ENCODE data around the gene EIF5A.

EIF5A gene

DNA sequence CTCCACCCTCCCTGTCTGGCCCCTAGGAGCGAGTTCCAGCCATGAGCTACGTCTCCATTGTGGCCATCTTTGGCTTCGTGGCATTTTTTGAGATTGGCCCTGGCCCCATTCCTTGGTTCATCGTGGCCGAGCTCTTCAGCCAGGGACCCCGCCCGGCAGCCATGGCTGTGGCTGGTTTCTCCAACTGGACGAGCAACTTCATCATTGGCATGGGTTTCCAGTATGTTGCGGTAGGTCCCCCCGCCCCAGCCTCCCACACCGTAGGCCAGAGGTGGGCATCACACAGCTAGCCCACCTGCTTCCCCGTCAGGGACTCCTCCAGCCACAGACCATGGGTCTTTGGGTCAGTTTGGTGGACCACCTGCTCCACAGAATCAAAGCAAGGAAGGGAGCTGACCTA, 21.7 kb upstream of the EIF5A start:
- no peak for FAIRE-seq

DNA sequence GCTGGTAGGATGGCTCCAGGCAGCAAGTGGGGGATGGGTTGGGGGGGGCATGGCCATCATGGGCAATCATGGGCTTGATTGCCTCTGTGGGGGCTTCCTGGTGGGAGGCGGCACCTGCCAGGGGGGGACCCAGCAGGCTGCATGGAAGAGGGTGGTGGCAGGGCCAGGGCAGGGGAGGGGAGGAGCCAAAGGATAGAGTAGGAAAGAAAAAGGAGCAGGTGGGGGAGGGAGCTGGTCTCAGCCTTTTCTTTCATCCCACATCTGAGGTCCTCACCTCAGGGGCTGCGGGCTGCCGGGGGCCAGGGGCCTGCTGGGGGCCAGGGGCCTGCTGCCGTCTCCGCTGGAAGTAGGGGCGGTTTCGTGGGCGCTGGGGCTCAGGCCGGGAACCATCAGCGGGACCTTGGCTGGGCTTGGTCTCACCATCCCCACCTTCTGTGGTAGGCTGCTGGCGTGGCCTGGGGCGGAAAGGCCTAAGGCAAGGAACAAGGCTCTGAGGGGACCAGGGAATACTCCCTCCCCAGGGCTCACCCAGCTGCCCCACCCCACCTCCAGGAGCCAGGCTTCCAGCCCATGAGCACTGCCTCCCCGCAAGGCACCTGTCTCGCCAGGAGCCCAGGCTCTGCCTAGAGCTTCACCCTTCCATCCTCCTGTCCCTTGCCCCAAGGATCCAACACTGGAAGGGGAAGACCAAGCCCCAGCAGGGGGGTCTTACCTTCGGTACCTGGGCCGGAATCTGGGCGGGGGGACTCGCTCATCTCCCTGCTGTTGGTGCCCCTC, 18.0 kb upstream of the EIF5A start:
- no peak for FAIRE-seq

DNA sequence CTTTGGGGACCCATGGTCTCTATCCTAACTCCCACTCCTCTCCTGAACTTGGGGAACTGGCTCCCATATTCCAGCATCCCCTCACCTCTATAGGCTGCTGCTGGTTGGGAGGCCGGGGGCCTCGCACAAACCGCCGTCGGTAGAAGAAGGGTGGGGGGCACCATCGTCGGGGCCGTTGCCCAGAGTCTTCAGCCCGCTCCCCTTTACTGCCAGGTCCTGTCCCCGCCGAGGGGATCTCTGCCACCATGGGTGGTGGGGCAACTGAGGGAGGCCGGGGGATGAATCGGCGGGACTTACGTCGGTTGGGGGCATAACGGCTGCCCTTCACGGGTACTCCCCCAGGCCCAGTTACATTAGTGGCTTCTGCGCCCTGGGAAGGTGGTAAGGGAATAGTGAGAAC, 17.3 kb upstream of the EIF5A start:
- no peak for FAIRE-seq

DNA sequence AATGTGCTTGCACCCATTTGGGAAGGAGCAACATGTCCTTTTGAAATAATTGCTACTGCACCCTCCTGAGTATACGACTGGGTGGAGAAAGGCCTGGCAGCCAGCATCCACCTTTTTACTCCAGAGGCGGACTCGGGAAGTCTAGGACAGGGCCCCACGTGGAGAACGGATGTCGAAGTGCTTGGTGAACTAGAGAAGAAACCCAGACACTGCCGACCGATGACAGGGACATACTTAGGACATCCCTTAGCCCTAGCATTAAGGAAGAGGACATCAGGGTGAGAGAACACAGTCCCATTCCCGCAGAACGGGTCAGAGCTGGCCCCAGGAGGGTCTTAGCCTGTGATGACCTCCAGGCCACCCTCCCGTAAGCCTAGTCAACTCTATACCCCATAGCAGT, 16.7 kb upstream of the EIF5A start:
- FAIRE-seq, result no peak

DNA sequence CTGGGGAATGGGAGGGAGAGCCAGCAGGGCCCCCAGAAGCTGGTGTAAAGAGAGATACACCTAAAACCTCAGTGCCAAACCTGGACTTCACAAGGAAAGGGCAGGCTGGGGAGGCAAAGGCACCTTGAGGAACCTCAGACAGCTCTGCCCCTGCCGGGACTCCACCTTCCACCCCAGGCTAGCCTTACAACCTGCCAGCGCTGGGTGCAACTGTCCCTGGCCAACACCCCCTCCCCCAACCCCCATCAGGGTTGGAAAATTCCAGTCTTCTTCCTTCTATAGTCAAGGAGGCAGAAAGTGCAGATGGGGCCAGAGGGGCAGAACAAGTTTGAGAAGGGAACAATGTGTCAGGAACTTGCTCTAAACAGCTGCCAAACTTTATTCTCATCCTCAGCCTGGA, 15.2 kb upstream of the EIF5A start:
- no peak for FAIRE-seq

DNA sequence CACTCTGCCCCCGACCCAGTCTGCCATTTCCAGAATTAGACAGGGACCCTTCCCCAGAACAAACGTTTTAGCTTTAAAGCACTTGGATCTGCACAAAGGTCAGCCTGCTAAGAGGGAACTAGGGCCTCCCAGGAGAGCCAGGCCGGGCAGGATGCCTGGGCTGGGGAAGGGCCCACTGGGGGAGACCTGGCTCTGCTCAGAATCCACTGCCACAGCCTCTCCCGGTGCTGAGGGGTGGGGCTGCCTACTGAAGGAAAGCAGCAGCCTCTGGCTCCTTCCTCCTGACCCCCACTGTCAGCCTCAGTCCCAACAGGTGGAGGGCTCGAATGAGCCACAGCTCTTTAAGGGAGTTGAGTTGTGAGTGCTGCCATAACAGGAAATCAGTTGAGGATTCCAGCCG, 14.7 kb upstream of the EIF5A start:
- no peak for FAIRE-seq

DNA sequence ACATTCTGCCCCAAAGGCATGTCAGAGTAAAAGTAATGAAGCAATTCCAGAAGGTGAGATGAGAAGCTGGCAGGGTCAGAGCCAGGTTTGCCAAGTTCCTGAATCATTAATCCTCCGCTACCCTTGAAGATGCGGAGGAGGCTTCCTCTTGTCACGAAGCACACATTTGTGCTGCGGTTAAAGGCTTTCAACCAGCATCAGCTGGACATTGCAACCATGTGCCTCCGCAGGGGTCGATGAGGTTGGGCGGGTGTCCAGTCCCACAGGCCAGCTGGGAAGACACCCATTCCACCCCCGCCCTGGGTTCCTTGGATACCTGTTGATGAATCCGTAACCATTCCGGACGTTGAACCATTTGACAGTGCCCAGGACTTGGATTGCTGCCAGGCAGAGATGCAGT, 14.3 kb upstream of the EIF5A start:
- FAIRE-seq, result no peak

DNA sequence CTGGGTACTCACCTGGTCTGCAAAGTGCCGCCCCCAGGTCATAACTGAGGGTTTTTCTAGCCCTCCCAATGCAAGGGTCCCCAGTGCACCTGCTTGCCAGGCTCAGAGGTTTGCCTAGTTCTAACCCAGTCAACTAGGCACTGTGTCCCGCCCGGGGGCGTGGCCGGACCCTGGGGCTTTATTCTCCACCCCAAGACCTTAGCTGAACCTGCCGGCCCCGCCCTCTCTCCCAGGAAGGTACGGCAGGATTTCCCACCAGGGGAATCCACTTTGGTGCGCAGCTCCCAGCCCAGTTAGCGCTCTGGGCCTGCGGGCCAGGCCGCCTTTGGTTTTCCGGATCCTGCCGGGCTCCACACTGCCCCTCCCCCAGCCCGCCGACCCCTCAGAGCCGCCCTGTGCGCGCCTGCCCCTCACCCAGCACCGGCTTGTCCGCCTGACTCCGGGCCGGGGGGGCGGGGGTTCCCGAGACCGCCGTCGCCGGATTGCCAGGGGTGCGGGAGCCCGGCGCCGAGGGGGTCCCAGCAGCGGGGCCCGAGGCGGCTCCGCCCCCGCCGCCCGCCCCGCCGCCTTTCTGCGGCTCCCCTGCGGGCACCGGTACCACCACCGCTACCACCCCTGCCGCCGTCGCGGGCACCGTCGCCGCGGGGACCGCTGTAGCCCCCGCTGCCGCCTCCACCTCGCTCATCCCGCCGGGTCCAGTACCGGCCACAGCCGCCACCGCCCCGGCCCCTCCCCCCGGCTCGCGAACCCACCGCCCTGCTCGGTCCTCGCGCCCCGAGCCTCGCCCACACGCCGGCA, 13.4 kb upstream of the EIF5A start:
- no peak for FAIRE-seq

DNA sequence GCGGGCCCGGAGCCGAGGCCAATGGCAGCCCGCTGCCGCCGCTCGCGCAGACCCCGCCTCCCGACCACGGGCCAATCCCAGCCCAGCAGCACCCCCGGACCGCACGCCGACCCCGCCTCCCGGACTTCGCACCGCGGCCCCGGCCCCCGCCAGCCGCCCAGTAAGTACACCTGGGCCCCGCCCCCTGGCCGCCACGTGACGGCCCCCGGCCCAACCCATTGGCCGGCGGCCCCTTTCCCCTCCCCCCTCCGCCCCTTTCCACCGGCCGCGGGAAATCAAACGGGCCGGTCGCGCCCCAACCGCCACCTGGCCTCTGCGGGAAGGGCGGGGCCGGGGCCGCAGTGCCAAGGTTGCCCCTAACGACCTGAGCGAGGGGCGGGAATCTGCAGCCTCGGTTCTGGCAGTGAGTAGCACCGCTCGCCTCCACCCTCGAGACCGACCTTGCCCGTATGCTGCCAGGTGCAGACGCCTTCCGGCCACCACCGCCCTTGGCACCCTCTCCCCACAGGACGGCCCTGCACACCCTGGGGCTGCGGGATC, 12.7 kb upstream of the EIF5A start, which contains the start of gene YBX2:
YBX2 (minus strand) TSS at position 26 of the 540 bp plus-strand sequence. CDS start 139 bp downstream, outside the sequence.
- no peak for FAIRE-seq

DNA sequence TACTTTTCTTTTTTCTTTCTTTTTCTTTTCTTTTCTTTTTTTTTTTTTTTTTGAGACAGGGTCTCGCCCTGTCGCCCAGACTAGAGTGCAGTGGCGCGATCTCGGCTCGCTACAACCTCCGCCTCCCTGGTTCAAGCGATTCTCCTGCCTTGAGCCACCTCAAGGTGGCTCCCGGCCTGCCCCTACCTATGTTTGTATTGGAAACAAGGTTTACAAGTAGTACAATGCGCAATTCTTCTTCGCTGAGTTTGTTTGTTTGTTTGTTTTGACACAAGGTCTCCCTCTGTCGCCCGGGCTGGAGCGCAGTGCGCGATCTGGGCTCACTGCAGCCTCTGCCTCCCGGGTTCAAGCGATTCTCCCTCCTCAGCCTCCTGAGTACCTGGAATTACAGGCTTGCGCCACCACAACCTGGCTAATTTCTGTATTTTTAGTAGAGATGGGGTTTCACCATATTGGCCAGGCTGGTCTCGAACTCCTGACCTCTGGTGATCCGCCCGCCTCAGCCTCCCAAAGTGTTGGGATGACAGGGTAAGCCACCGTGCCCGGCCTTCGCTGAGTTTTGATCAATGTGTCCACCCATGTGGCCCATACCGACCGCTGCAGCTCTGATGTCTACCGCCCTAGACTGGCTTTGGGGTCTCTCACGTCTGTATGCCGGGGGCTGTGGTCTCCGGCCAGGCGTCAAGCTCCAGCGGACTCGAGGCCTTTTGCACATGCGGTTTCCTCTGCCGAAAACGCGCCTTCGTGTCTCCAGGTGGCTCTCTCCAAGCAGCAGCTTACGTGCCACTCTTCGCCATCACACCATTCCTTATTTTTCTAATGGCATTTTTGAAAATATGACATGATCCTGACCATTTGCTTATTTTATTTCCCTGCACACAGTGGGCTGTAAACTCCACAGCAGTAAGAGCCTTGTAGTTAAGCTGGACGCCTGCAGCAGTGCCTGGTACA, 11.9 kb upstream of the EIF5A start:
- FAIRE-seq, result no peak

DNA sequence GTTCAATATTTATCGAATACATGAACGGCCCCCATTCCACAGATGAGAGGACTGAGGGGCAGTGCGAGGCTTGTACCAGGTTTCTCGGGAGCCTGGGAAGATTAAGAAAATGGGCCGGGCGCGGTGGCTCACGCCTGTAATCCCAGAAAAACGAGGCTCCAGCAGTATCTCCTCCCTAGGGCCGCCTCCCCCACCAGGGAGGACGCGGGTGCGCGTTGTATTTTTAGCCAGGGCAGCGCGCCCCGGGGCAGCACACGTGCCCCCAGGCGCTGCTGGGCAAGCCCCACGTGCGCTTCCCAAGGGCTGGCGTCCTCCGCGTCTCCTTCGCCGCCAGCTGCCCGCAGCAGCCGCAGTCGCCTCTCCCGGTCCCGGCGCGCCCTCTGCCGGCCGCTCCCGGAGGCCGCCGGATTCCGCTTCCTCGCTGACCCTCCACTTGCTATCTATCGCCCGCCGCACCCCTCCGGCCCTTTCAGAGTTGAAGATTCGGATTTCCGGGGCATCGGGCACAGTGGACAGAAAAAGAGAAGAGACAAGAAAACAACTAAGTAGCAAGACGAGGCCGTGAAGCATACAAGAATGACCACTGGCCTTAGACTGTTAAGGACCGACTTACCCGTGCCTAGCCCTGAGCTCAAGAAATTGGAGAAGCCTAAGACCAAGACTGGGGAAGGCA, 11.1 kb upstream of the EIF5A start:
- no peak for FAIRE-seq

DNA sequence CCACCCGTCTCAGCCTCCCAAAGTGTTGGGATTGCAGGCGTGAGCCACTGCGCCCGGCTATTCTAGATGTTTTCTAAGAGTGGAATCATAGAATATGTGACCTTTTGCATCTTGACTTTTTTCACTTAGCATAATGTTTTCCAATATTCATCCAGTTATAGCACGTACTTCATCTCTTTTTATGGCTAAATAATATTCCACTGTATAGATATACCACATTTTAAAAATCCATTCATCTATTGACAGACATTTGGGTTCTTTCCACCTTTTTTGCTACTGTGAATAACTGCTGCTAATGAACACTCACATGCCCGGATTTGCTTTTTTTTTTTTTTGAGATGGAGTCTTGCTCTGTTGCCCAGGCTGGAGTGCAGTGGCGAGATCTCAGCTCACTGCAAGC, 3.2 kb upstream of the EIF5A start:
- FAIRE-seq, result no peak

DNA sequence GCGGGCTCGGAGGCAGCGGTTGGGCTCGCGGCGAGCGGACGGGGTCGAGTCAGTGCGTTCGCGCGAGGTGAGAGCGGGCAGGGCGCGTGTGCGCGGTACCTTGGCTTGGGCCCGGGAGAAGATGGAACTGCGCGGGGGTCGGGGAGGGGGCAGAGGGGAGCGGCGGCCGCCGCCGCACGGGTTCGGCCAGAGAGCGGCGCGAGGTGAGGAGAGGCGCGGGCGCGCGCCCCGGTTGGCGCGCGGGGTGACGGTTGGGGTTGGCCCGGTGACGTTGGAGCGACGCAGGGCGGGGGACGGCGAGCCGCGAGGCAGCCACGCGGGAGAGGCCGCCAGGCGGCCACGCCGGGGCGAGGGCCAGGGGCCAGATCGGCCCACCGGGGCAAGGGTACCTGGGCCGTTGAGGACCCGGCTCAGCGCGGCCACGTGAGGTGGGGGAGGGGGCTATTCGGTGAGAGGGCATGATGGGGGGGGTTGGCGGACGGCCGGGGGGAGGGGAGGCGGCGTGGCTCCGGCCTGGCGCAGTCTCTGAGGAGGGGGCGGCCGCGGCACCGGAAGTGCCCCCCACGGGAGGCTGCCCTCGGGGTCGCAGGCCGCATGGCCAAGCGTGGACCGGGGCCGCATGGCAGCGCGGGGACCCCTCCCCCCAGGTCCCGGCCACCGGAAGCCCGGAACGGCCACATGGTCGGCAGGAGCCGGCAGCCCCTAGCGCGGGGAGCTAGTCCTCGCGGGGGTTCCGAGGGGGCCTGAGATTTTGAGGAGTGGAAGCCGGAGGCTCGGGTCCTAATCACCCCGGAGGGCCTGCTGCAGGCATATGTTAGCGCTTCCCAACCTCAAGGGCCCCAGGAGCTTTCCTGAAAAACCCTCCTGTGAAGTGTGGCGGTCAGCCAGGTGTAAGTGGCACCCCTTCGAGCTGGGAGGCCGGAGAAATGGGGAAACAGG, 527 bp downstream of the EIF5A start:
- no peak for FAIRE-seq

DNA sequence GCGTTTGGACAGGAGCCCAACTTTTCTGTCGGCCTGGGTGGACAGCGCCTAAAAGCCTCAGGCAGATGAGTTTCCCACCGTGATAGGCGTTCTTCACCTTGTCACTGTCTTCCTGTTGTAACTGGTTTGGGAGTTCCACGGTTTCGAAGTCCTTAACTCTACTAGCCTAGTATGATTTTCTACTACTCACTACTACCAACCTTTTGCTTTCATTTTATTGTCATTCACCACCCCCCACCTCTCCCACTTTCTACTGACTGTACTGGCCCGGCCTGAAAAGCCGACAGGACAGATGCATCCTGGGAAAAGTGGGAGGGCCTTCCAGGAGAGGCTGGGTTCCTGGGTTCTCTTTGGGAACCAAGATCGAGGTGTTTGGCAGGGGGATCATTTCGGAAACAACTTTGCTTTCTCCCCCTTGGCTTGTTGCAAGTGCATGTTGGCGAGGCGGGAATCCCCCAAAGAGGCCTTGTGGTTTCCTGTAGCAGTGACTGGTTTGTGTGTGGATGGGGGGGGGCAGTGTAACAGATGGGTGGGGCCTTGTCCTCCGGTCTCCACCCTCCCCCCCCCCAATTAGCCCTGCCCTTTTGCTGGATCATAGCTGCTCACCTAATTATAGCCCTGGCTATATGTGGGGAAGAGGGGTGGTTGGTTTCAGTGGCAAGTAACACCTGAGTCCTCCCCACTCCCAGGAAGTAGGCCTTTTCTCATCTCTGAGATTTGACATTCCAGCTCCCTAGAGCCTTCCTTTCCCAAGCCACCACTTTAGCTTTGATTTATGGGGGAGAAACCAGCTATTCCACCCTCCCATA, 1.4 kb downstream of the EIF5A start:
- no peak for FAIRE-seq

DNA sequence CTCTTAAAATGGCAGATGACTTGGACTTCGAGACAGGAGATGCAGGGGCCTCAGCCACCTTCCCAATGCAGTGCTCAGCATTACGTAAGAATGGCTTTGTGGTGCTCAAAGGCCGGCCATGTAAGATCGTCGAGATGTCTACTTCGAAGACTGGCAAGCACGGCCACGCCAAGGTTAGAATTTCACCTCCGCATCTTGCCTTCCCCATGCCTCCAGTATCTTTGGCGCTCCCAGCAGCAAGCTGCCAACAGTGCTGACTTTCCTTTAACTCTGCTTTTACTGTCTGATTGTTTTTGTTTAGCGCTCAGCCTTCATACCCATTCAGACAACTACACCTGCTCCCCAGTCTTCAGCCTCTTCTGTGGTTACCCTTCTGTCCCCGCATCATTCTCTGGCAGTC, 2.2 kb downstream of the EIF5A start:
- FAIRE-seq, result no peak

DNA sequence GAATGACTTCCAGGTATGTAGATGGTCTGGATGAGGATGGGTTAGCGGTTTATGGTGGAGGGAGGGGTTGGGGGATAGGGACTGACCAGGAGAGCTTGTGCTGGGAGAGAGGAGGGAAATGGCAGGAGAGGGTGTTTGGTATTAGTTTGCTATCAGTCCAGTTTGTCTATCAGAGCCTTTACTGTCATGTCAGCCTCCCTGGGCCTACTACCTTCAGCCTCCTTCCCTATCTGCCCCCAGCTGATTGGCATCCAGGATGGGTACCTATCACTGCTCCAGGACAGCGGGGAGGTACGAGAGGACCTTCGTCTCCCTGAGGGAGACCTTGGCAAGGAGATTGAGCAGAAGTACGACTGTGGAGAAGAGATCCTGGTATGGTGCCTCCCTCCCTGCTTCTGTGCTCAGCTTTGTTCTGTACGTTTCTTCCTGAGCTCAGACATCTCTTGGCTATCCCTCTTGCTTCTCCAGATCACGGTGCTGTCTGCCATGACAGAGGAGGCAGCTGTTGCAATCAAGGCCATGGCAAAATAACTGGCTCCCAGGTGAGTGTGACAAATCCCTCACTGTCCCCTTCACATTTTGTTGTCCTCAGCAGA, 3.8 kb downstream of the EIF5A start:
- FAIRE-seq, result no peak

DNA sequence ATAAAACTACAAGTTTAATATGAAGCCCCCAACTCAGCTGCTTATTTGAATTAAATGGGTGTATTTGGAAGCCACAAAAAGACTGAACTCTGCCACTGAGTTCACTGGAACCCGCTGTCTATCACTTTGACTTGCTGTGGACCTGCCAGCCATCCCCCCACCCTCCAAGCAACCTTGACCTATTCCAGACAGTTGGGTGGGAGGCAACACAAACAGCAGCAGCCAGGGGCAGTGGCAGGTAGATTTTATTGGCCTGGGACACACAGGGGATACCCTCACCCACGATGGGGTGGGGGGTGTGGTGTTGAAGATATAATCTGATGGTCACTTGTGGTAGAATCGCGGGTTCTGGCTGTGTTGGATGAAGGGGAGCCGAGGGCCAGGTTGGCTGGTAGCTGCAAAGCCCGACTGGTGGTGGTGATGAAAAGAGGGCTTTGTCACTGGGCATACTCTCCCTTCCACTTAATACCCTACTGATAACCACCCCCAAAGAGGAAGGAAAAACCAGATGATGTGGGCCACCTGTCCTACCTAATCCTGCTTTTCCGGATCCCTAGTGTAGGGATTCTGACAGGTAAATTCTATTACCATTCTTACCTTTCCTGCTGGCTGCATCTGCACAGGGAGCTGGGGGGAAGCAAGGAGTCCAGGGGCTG, 5.1 kb downstream of the EIF5A start:
- FAIRE-seq, result no peak

DNA sequence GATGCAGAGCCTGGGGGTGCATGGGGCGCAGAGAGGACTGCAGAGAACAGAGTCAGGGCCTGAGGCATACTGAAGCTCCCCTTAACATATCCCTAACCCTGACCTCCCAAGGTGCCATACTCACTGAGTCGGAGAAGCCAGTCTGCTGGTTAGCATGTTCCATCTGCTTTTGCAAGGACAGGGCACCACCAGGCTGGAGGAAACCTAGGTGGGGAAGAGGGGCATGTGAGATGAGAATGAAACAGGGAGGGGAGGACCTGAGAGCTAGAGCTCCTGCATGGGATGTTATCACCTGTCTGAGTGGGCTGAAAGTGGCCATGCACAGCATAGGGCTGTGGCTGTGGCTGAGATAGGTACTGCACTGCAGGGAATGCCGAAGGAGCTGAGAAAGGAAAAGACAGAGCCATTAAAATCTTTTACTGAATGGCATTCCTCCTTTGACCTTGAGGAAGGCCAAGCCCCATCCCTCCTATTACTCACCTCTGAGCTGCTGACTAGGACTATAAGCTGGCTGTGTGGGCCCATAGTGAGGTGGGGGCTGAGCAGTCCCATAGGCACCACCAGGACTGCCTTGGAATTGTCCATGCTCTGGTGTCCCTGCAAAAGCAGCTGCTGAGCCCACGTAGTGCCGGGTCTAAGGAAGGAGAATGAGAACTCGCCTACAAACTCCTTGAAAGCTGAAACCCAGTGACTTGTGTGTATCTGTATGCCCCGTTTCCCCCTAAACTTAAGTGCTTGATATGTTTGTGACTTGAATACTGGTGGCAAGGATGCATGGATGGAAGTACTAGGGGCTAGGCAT, 5.9 kb downstream of the EIF5A start:
- no peak for FAIRE-seq

Data from colon (tissue), 2 donors.